DOHH2 (cell line): ENCODE measurements around the gene USPL1.

ENCODE experiments used
- H3F3A ChIP-seq: fragments of 200-600 bp; sonication (generic), shearing (Covaris generic); 2 replicates; pipeline ENCODE4 v1.6.0; 2016; ENCODE audit warnings: antibody characterized with exemption, mild to moderate bottlenecking; ENCODE audit not compliant: control insufficient read depth, insufficient read depth
- H3K27ac ChIP-seq: fragments of 200-600 bp; sonication (generic); 2 replicates; pipeline ENCODE4 v1.5.1; 2014; ENCODE audit warnings: low read depth, mild to moderate bottlenecking, low read length, moderate library complexity
- H3K27me3 ChIP-seq: fragments of 200-600 bp; sonication (generic); 2 replicates; pipeline ENCODE4 v1.6.1; 2014; ENCODE audit warnings: mild to moderate bottlenecking, low read length, mixed read lengths; ENCODE audit not compliant: control insufficient read depth
- H3K36me3 ChIP-seq: fragments of 200-600 bp; sonication (generic); 2 replicates; pipeline ENCODE4 v1.6.1; 2014; ENCODE audit warnings: mild to moderate bottlenecking, low read length, moderate library complexity, mixed read lengths; ENCODE audit not compliant: control insufficient read depth
- H3K4me1 ChIP-seq: fragments of 200-600 bp; sonication (generic); 2 replicates; pipeline ENCODE4 v1.6.1; 2014; ENCODE audit warnings: mild to moderate bottlenecking, low read length, mixed read lengths; ENCODE audit not compliant: control insufficient read depth
- H3K4me2 ChIP-seq: fragments of 200-600 bp; sonication (generic); 2 replicates; pipeline ENCODE4 v1.6.0; 2014; ENCODE audit warnings: mild to moderate bottlenecking, low read length, moderate library complexity
- H3K4me3 ChIP-seq: fragments of 200-600 bp; sonication (generic); 2 replicates; pipeline ENCODE4 v1.5.1; 2014; ENCODE audit warnings: mild to moderate bottlenecking, low read length, mixed read lengths
- H3K79me2 ChIP-seq: fragments of 200-600 bp; sonication (generic); 2 replicates; pipeline ENCODE4 v1.6.1; 2014; ENCODE audit warnings: mild to moderate bottlenecking, low read length, mixed read lengths; ENCODE audit not compliant: control insufficient read depth
- H3K9me2 ChIP-seq: fragments of 200-600 bp; sonication (generic); replicated peaks from 2 replicates; pipeline ENCODE4 v1.6.1; 2014; ENCODE audit warnings: mild to moderate bottlenecking, low read length, mixed read lengths; ENCODE audit not compliant: control insufficient read depth
- H3K9me3 ChIP-seq: fragments of 200-600 bp; sonication (generic); 2 replicates; pipeline ENCODE4 v1.6.1; 2014; ENCODE audit warnings: antibody characterized with exemption, low read length, mixed read lengths; ENCODE audit not compliant: control insufficient read depth, insufficient read depth
- H4K20me1 ChIP-seq: fragments of 200-600 bp; sonication (generic); 2 replicates; pipeline ENCODE4 v1.6.0; 2014; ENCODE audit warnings: low read depth, mild to moderate bottlenecking, antibody characterized with exemption, low read length, moderate library complexity; ENCODE audit not compliant: control insufficient read depth, insufficient read depth
- EZH2phosphoT487 ChIP-seq: fragments of 200-600 bp; sonication (generic); IDR thresholded peaks from 2 replicates; pipeline ENCODE4 v1.6.1; 2017; ENCODE audit warnings: borderline replicate concordance, mild to moderate bottlenecking, antibody characterized with exemption, low read length, moderate library complexity, mixed read lengths
- TF ChIP-seq, protein P1 (sequence below): fragments of 200-600 bp; sonication (generic); IDR thresholded peaks from one replicate; pipeline ENCODE4 v1.5.1; 2014; ENCODE audit warnings: antibody characterized with exemption, mild to moderate bottlenecking, low read depth, low read length; ENCODE audit not compliant: poor library complexity, severe bottlenecking

The USPL1 gene

DNA sequence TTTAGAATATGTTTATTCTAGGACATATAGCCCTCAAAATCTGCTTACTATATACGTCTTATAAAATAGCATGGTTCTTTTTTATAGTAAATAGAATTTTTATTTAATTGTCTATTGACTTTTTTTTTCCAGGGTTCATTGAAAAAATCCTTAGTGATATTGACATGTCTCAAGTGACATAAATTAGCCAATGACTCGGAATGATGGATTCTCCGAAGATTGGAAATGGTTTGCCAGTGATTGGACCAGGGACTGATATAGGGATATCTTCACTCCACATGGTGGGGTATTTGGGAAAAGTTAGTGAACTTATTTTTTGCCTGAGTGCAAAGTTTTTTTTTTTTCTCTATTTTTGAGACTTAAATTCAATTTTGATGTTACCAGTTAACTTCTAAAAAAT, 3.2 kb downstream of the USPL1 start:
- H3F3A ChIP-seq, result peaks cover 12% of the 10 kb centered on the region
- TF ChIP-seq EZH2phosphoT487, result no peak
- TF ChIP-seq, protein P1, sequence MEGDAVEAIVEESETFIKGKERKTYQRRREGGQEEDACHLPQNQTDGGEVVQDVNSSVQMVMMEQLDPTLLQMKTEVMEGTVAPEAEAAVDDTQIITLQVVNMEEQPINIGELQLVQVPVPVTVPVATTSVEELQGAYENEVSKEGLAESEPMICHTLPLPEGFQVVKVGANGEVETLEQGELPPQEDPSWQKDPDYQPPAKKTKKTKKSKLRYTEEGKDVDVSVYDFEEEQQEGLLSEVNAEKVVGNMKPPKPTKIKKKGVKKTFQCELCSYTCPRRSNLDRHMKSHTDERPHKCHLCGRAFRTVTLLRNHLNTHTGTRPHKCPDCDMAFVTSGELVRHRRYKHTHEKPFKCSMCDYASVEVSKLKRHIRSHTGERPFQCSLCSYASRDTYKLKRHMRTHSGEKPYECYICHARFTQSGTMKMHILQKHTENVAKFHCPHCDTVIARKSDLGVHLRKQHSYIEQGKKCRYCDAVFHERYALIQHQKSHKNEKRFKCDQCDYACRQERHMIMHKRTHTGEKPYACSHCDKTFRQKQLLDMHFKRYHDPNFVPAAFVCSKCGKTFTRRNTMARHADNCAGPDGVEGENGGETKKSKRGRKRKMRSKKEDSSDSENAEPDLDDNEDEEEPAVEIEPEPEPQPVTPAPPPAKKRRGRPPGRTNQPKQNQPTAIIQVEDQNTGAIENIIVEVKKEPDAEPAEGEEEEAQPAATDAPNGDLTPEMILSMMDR, result no peak
- peaks cover 64% of the 10 kb centered on the region for H3K36me3 ChIP-seq
- H3K4me2 ChIP-seq, result peak overlapping the region; percentile 93
- peaks cover 95% of the 10 kb centered on the region for H3K79me2 ChIP-seq
- H3K4me1 ChIP-seq, result peaks cover 26% of the 10 kb centered on the region
- H3K27me3 ChIP-seq, result no peaks in the 10 kb centered on the region
- H3K27ac ChIP-seq, result no peak overlapping the region
- no peaks in the 10 kb centered on the region for H3K9me2 ChIP-seq
- H3K4me3 ChIP-seq, result peak overlapping the region; percentile 94
- H4K20me1 ChIP-seq, result peaks cover 22% of the 10 kb centered on the region
- H3K9me3 ChIP-seq, result no peaks in the 10 kb centered on the region

DNA sequence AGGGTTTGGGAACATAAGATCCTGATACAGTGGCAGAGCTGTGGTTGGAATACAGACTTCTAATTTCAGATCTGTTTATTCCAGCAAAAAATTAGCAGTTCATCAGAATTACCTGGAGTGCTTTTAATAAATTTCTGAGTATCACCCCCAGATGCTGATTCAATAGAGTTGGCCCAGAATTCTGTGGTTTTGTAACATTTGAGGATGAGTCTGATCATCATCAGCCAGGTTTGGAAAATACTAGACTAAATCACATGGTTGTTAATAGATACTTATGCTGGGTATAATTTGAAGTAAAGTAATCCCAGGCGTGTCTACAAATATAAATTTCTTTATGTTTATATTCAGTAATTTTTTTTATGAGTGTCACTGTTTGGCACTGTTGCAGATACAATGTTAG, 4.8 kb downstream of the USPL1 start:
- Histone ChIP-seq H3K4me1 (peaks cover 40% of the 10 kb centered on the region), H3K4me3 (no peak overlapping the region), H3K9me3 (no peaks in the 10 kb centered on the region), H3K27ac (no peak overlapping the region), H3F3A (peaks cover 13% of the 10 kb centered on the region), H3K4me2 (no peak overlapping the region), H4K20me1 (peaks cover 22% of the 10 kb centered on the region), H3K36me3 (peaks cover 73% of the 10 kb centered on the region), H3K9me2 (no peaks in the 10 kb centered on the region), H3K27me3 (no peaks in the 10 kb centered on the region), H3K79me2 (peaks cover 98% of the 10 kb centered on the region)
- TF ChIP-seq, protein P1, result no peak

GRCh38 chr13:30623392-30623791, 5.7 kb downstream of the USPL1 start:
- Histone ChIP-seq H3K4me2 (no peak overlapping the region), H3K9me3 (no peaks in the 10 kb centered on the region), H3K27me3 (no peaks in the 10 kb centered on the region), H4K20me1 (peaks cover 22% of the 10 kb centered on the region), H3K9me2 (no peaks in the 10 kb centered on the region), H3K36me3 (peaks cover 73% of the 10 kb centered on the region), H3K4me1 (peaks cover 45% of the 10 kb centered on the region), H3K27ac (no peak overlapping the region), H3K79me2 (peaks cover 99% of the 10 kb centered on the region), H3F3A (peaks cover 13% of the 10 kb centered on the region), H3K4me3 (no peak overlapping the region)
- no peak for TF ChIP-seq EZH2phosphoT487
- TF ChIP-seq, protein P1, result no peak

DNA sequence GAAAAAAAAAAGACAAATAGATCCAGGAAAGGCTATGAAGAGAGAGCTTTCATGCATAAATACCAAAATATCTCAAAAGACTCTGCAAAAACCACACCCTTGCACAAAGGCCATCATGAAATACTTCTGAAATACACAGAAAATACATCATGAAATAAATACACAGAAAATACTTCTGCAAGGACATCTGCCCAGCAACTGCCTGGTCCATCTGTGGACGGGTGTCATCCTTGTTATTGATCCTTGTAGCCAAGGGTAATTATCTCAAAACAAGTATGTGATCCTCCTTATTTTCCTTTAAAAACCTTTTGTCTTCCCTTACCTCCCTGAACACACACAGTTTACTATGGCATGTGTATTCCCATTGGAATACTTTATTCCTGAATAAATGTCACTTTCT, 6.9 kb downstream of the USPL1 start:
- no peak overlapping the region for H3K4me2 ChIP-seq
- H4K20me1 ChIP-seq, result peaks cover 11% of the 10 kb centered on the region; the same call in 1 of the 2 replicates
- no peaks in the 10 kb centered on the region for H3K9me3 ChIP-seq
- no peak overlapping the region for H3K4me3 ChIP-seq
- H3K79me2 ChIP-seq, result peaks cover 99% of the 10 kb centered on the region
- no peaks in the 10 kb centered on the region for H3K9me2 ChIP-seq
- peaks cover 10% of the 10 kb centered on the region for H3F3A ChIP-seq
- TF ChIP-seq, protein P1, result no peak
- no peak for TF ChIP-seq EZH2phosphoT487
- peaks cover 80% of the 10 kb centered on the region for H3K36me3 ChIP-seq
- no peaks in the 10 kb centered on the region for H3K27me3 ChIP-seq
- H3K4me1 ChIP-seq, result peaks cover 40% of the 10 kb centered on the region
- H3K27ac ChIP-seq, result no peak overlapping the region
